ENCODE results near the gene CREBBP. TPM values are rescaled to one million over a fixed set of nuclear protein-coding genes. Genes with fewer than 3 reads are reported as not detected.

CREBBP gene
- total and polyA plus RNA-seq, 4 donors, result 16.0 to 155 (median 36.1) TPM

DNA sequence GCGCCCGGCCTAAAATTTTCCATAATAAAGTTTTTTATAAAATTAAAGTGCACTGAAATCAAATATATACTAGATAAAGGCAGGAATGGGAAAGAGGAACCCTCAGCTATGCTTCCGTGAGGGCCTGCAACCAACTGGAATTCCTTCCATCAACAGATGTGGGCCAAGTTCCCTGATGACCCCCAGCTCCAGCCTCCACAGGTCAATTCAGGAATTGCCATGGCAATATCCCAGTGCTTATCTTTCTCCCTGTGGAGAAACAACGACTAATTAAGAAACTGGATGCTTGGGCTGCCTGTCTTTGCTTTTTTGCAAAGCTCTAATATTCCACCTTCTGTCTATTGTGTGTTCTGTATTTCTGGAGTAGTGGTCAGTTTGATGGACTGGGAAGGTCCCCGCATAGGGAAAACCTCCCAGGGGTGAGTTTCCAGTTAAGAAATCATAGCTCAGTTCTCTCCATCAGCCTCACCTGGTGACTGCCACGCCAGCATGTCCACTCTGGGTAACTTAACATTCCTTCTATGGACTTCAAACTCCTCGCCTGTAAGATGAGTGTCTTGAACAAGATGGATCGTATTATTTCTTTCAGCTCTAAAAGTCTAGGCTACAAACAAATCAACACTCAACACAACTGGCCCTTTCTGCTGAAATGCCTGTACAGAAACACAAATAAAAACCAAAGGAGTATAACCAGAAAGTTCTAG is 67.9 kb downstream of the CREBBP start:
- no peak overlapping the region for H3K4me3 ChIP-seq
- no peak overlapping the region for H3K9ac ChIP-seq (ENCODE audit: insufficient read depth in 1 of 2, low read length in 2 of 2)
- peaks cover 0 to 12% (median 8%) of the 10 kb centered on the region in 4 donors for H3K36me3 ChIP-seq (ENCODE audit: control insufficient read depth in 4 of 4, insufficient read depth in 4 of 4, low read length in 4 of 4)
- WGBS, 2 donors, result 75 to 90% methylated on average over 8 of the region's 8 CpGs
- H3K4me1 ChIP-seq (ENCODE audit: control insufficient read depth in 5 of 5, insufficient read depth in 5 of 5, low read length in 5 of 5), result peaks cover 0 to 30% (median 6%) of the 10 kb centered on the region in 5 donors
- no peaks in the 10 kb centered on the region for H3K9me3 ChIP-seq (ENCODE audit: control insufficient read depth in 4 of 4, insufficient read depth in 3 of 4, low read length in 3 of 4)
- TF ChIP-seq, protein P1, sequence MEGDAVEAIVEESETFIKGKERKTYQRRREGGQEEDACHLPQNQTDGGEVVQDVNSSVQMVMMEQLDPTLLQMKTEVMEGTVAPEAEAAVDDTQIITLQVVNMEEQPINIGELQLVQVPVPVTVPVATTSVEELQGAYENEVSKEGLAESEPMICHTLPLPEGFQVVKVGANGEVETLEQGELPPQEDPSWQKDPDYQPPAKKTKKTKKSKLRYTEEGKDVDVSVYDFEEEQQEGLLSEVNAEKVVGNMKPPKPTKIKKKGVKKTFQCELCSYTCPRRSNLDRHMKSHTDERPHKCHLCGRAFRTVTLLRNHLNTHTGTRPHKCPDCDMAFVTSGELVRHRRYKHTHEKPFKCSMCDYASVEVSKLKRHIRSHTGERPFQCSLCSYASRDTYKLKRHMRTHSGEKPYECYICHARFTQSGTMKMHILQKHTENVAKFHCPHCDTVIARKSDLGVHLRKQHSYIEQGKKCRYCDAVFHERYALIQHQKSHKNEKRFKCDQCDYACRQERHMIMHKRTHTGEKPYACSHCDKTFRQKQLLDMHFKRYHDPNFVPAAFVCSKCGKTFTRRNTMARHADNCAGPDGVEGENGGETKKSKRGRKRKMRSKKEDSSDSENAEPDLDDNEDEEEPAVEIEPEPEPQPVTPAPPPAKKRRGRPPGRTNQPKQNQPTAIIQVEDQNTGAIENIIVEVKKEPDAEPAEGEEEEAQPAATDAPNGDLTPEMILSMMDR (IDR thresholded peaks at IDR 0.05; ENCODE audit: control extremely low read depth, extremely low read depth), result no peak
- DNase-seq (no peak), ATAC-seq (ENCODE audit: insufficient read depth, low FRiP score) (no peak)
- no peaks in the 10 kb centered on the region for H3K27me3 ChIP-seq (ENCODE audit: control insufficient read depth in 3 of 3, insufficient read depth in 3 of 3, low read length in 2 of 3)
- H3K27ac ChIP-seq (ENCODE audit: low read depth in 1 of 2, low read length in 1 of 2), result no peak overlapping the region

DNA sequence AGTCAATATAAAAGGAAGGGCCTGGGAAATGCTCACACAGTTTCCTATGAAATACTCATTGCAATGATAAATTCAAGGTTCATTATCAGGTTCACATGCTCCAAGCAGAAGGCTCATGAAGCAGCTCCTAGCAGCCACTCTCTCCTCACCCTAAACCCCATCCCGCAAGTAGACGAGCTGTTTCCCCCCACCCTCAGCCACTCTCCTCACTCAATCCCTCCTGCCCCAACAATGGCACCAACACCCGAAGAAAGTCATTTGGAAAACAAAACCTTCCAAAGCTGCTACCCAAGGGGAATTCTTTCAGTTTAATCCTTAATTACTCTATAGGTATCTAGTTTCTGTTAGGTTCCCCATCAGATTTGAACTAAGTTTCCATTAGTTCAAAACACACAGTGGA is 69.7 kb downstream of the CREBBP start:
- TF ChIP-seq, protein P1 (IDR thresholded peaks at IDR 0.05; ENCODE audit: control extremely low read depth, extremely low read depth), result no peak
- H3K4me3 ChIP-seq, result no peak overlapping the region
- no peak for ATAC-seq (ENCODE audit: insufficient read depth, low FRiP score)
- WGBS, 2 donors, result 97 to 98% methylated on average over 3 of the region's 3 CpGs
- DNase-seq, result no peak
- no peaks in the 10 kb centered on the region for H3K27me3 ChIP-seq (ENCODE audit: control insufficient read depth in 3 of 3, insufficient read depth in 3 of 3, low read length in 2 of 3)
- H3K9ac ChIP-seq (ENCODE audit: insufficient read depth in 1 of 2, low read length in 2 of 2), result no peak overlapping the region
- no peak overlapping the region for H3K27ac ChIP-seq (ENCODE audit: low read depth in 1 of 2, low read length in 1 of 2)
- peaks cover 0 to 13% (median 9%) of the 10 kb centered on the region in 4 donors for H3K36me3 ChIP-seq (ENCODE audit: control insufficient read depth in 4 of 4, insufficient read depth in 4 of 4, low read length in 4 of 4)
- H3K4me1 ChIP-seq (ENCODE audit: control insufficient read depth in 5 of 5, insufficient read depth in 5 of 5, low read length in 5 of 5), result peaks cover 0 to 27% (median 3%) of the 10 kb centered on the region in 5 donors
- no peaks in the 10 kb centered on the region for H3K9me3 ChIP-seq (ENCODE audit: control insufficient read depth in 4 of 4, insufficient read depth in 3 of 4, low read length in 3 of 4)

DNA sequence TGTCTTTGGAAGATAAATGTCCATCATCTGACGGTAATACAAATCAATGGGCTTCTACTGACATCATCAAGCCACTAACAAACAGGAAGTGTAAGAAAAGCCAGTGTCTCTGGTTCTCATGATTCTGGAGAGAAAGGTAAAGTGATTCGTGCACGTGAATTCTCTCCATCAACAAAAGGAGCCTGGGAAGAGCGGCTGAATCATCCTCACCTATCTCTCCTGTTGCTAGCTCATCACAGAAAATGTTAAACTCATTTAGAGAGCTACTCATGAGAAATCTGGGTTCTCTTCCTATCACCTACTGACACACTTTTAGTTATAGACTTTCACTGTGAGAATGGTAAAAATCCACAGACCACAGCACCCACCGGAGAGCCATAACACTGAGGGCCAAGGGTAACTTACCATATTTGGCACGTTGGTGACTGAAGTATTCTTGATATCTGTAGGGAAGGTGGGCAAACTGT is 70.3 kb downstream of the CREBBP start:
- H3K9ac ChIP-seq (ENCODE audit: insufficient read depth in 1 of 2, low read length in 2 of 2), result no peak overlapping the region
- no peak for DNase-seq
- TF ChIP-seq, protein P1 (IDR thresholded peaks at IDR 0.05; ENCODE audit: control extremely low read depth, extremely low read depth), result no peak
- H3K4me1 ChIP-seq (ENCODE audit: control insufficient read depth in 5 of 5, insufficient read depth in 5 of 5, low read length in 5 of 5), result peaks cover 0 to 27% (median 4%) of the 10 kb centered on the region in 5 donors
- H3K36me3 ChIP-seq (ENCODE audit: control insufficient read depth in 4 of 4, insufficient read depth in 4 of 4, low read length in 4 of 4), result peaks cover 0 to 13% (median 9%) of the 10 kb centered on the region in 4 donors
- H3K27ac ChIP-seq (ENCODE audit: low read depth in 1 of 2, low read length in 1 of 2), result no peak overlapping the region
- no peaks in the 10 kb centered on the region for H3K27me3 ChIP-seq (ENCODE audit: control insufficient read depth in 3 of 3, insufficient read depth in 3 of 3, low read length in 2 of 3)
- no peak overlapping the region for H3K4me3 ChIP-seq
- no peak for ATAC-seq (ENCODE audit: insufficient read depth, low FRiP score)
- H3K9me3 ChIP-seq (ENCODE audit: control insufficient read depth in 4 of 4, insufficient read depth in 3 of 4, low read length in 3 of 4), result no peaks in the 10 kb centered on the region
- 73 to 82% methylated on average over 6 of the region's 6 CpGs for WGBS, 2 donors

Data from lung (tissue), 12 donors.